ENCODE results near the gene TYW1. TPM values are rescaled to one million over a fixed set of nuclear protein-coding genes. Genes with fewer than 3 reads are reported as not detected.
"Not testable (repeated sequence)": the region's sequence is repeated elsewhere in the genome, so short reads cannot be mapped to it uniquely, and the experiment has no call there.

The TYW1 gene
- total RNA-seq, 1 donor from 2014 or later: 21.9 TPM

DNA sequence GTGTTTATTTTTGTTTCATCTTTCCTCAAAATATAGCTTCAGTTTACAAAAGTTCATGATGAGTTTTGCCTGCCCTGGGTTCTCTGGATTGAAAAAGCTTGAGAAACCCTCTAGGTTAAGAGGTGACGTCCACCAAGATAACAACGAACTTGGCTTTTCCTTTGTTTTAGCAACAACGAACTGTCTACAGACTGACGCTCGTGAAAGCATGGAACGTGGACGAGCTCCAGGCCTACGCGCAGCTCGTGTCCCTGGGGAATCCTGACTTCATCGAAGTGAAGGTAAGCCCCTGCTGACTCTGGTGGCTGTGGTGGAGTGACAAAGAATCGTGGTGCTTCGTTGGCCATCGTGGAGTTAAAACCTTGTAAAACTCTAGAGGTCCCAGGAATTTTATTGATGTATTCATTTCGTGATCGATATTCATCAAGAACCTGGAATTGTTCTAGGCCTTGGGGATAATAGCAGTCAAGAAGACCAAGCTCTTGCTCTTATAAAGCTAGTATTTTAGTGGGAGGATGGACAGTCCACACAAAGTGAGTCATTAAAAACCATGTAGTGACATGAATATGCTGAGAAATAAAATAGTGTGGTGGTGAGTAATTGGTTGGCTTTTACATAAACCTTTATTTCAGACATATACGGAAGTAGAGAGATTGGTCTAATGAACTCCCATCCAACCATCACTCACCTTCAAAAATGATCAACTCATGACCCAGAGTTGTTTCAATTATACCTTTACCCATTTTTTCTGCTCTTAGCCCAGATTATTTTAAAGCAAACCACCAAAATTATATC, 186.5 kb downstream of the TYW1 start:
- not testable (repeated sequence) for H3K36me3 ChIP-seq (ENCODE audit: control insufficient read depth in 3 of 3, insufficient read depth in 3 of 3, low read length in 3 of 3); H3K4me1 ChIP-seq (ENCODE audit: control insufficient read depth in 3 of 3, insufficient read depth in 3 of 3, low read length in 3 of 3); H3K27ac ChIP-seq (ENCODE audit: low read depth, low read length); H3K9me3 ChIP-seq (ENCODE audit: control insufficient read depth in 3 of 3, low read length in 3 of 3); H3K4me3 ChIP-seq (ENCODE audit: low read length in 3 of 3); H3K9ac ChIP-seq (ENCODE audit: low read depth in 1 of 3, low read length in 3 of 3); H3K27me3 ChIP-seq (ENCODE audit: control insufficient read depth in 3 of 3, insufficient read depth in 3 of 3, low read length in 3 of 3)

DNA sequence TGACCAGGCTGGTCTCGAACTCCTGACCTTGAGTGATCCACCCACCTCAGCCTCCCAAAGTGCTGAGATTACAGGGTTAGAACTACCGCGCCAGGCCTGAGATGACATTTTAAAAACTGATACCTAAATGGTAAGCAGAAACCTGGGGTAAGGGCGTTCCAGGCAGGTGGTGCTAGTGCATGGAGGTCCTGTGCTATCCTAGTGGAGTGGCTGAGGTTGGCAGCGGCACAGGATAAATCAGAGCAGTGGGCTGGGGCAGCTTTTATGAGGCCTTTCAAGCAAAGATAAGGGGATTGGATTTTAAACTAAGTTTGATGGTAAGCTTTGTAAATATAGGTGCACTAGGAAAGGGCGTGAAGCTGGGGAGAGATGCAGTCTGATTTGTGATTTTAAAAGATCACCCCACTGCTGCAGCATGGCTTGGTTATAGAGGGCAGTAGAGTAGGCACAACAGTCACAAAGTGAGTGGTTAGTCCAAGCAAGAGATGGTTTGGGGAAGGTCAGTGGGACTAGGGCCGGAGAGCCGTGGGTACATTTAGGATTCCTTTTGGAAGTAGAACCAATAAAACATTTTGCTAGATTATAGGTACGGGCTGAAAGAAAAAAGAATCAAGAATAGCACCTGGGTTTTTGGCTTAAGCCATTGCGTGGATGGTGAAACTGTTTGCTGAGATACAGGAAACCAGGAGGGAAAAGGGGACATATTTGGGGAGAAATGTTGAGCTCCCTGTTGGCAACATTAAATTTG, 188.5 kb downstream of the TYW1 start:
- not testable (repeated sequence) for H3K27me3 ChIP-seq (ENCODE audit: control insufficient read depth in 3 of 3, insufficient read depth in 3 of 3, low read length in 3 of 3); H3K27ac ChIP-seq (ENCODE audit: low read depth, low read length); H3K9ac ChIP-seq (ENCODE audit: low read depth in 1 of 3, low read length in 3 of 3); H3K4me3 ChIP-seq (ENCODE audit: low read length in 3 of 3); H3K9me3 ChIP-seq (ENCODE audit: control insufficient read depth in 3 of 3, low read length in 3 of 3); H3K36me3 ChIP-seq (ENCODE audit: control insufficient read depth in 3 of 3, insufficient read depth in 3 of 3, low read length in 3 of 3)
- H3K4me1 ChIP-seq (ENCODE audit: control insufficient read depth in 3 of 3, insufficient read depth in 3 of 3, low read length in 3 of 3): peaks cover 0 to 11% (median 4%) of the 10 kb centered on the region in 3 donors

DNA sequence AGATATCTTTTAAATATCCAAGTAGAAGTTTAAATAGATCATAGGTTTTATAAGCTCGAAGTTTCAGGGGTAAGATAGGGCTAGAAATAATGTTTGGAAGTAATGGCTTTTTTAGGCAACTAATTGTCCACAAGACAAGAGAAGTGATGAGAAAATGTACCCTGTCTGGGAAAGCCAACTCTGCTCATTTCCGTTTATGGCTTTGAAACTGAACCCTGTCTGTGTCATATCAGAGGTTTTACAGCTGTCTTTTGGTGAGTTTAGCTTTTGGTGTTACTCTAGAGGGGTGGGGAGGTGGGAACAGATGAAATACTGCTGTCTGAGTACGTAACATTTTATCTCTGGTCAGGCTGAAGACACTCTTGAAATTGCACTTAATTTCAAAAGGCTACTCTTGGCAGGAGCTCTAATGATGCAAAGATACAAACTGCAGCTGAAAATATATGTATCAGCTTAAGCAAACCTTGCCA, 189.1 kb downstream of the TYW1 start:
- H3K4me1 ChIP-seq (ENCODE audit: control insufficient read depth in 3 of 3, insufficient read depth in 3 of 3, low read length in 3 of 3): peaks cover 1 to 15% (median 5%) of the 10 kb centered on the region in 3 donors
- not testable (repeated sequence) for H3K36me3 ChIP-seq (ENCODE audit: control insufficient read depth in 3 of 3, insufficient read depth in 3 of 3, low read length in 3 of 3); H3K4me3 ChIP-seq (ENCODE audit: low read length in 3 of 3); H3K9ac ChIP-seq (ENCODE audit: low read depth in 1 of 3, low read length in 3 of 3); H3K27ac ChIP-seq (ENCODE audit: low read depth, low read length); H3K9me3 ChIP-seq (ENCODE audit: control insufficient read depth in 3 of 3, low read length in 3 of 3); H3K27me3 ChIP-seq (ENCODE audit: control insufficient read depth in 3 of 3, insufficient read depth in 3 of 3, low read length in 3 of 3)

DNA sequence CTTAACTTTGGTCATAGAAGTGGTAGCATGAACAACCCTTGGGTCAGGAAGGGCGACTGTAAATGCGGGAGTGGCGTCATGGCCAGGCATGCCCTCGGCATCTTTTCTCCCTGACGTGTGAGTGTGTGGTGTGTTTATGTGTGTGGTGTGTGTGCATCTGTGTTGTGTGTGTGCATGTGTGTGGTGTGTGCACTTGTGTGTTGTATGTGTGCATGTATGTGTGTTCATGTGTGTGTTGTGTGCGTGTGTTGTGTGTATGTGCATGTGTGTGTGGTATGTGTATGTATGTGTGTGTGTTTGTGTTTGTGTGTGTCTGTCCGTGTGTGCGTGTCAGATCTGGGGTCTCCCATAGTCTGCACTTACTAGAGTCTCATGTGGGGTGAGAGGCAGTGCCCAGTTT, 192.5 kb downstream of the TYW1 start:
- H3K27ac ChIP-seq (ENCODE audit: low read depth, low read length); H3K36me3 ChIP-seq (ENCODE audit: control insufficient read depth in 3 of 3, insufficient read depth in 3 of 3, low read length in 3 of 3); H3K9ac ChIP-seq (ENCODE audit: low read depth in 1 of 3, low read length in 3 of 3); H3K4me3 ChIP-seq (ENCODE audit: low read length in 3 of 3); H3K9me3 ChIP-seq (ENCODE audit: control insufficient read depth in 3 of 3, low read length in 3 of 3); H3K27me3 ChIP-seq (ENCODE audit: control insufficient read depth in 3 of 3, insufficient read depth in 3 of 3, low read length in 3 of 3): not testable (repeated sequence)
- peaks cover 8 to 19% (median 10%) of the 10 kb centered on the region in 3 donors for H3K4me1 ChIP-seq (ENCODE audit: control insufficient read depth in 3 of 3, insufficient read depth in 3 of 3, low read length in 3 of 3)

DNA sequence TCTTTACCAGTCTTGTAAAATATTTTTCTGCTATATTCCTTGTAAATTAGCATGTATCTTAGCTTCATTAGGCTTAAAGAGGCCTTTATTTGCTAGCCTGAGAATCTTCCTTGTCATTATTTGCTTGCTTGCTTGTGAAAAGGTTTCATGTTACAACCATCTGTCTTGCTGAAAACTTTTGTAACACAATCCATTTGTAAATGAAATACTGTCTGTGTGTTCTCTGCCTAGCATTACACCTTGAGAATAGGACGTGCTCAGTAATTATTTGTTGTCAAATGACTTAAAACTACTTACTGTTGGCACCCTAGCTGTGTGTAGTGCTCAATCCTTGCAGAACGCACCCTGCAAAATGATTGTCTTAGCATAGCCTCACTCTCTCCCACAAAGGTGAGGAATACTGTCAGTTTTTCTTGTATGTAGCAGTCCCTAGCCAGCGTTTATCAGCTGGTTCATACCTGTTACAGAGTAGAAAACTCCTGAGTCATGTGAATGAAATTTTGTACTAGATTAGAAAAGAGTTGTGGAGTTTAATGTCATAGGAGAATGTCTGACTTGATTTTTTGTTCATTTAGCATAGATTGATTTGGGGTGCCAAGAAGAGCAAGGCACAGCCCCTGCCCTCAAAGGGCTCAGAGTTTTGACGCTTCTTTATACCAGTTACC, 193.3 kb downstream of the TYW1 start:
- H3K4me3 ChIP-seq (ENCODE audit: low read length in 3 of 3); H3K9ac ChIP-seq (ENCODE audit: low read depth in 1 of 3, low read length in 3 of 3); H3K9me3 ChIP-seq (ENCODE audit: control insufficient read depth in 3 of 3, low read length in 3 of 3); H3K27me3 ChIP-seq (ENCODE audit: control insufficient read depth in 3 of 3, insufficient read depth in 3 of 3, low read length in 3 of 3); H3K36me3 ChIP-seq (ENCODE audit: control insufficient read depth in 3 of 3, insufficient read depth in 3 of 3, low read length in 3 of 3); H3K27ac ChIP-seq (ENCODE audit: low read depth, low read length): not testable (repeated sequence)
- peaks cover 8 to 19% (median 10%) of the 10 kb centered on the region in 3 donors for H3K4me1 ChIP-seq (ENCODE audit: control insufficient read depth in 3 of 3, insufficient read depth in 3 of 3, low read length in 3 of 3)

DNA sequence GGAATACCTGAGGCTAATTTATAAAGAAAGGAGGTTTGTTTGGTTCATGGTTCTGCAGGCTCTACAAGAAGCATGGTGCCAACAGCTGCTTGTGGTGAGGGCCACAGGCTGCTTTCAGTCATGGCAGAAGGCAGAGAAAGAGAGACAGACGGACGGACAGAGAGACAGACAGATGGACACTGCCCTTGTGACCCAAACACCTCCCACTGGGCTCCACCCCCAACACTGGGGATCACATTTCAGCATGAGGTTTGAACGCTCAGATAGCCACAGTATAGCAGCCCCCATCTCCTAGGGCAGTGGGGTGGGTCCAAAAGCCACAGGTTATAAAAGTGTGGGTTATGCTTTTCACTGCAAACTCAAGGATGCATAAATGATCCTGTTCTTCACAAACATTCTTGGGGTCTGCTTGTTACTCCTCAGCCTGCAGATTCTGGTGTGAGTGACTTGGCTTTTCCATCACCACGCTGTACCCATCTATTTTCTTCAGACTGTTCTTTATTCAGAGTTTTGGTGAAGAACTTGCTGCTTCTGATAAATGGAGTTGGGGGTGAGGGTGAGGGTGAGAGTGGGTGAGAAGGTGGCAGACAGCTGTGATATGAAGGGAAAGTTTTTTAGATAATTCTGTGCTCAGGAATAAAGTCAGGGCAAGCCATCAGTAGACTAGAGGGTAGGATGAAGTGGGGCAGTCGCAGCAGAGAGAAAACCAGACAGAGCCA, 194.5 kb downstream of the TYW1 start:
- H3K4me3 ChIP-seq (ENCODE audit: low read length in 3 of 3); H3K27ac ChIP-seq (ENCODE audit: low read depth, low read length); H3K9ac ChIP-seq (ENCODE audit: low read depth in 1 of 3, low read length in 3 of 3); H3K9me3 ChIP-seq (ENCODE audit: control insufficient read depth in 3 of 3, low read length in 3 of 3); H3K36me3 ChIP-seq (ENCODE audit: control insufficient read depth in 3 of 3, insufficient read depth in 3 of 3, low read length in 3 of 3); H3K27me3 ChIP-seq (ENCODE audit: control insufficient read depth in 3 of 3, insufficient read depth in 3 of 3, low read length in 3 of 3): not testable (repeated sequence)
- H3K4me1 ChIP-seq (ENCODE audit: control insufficient read depth in 3 of 3, insufficient read depth in 3 of 3, low read length in 3 of 3): peaks cover 8 to 19% (median 10%) of the 10 kb centered on the region in 3 donors

DNA sequence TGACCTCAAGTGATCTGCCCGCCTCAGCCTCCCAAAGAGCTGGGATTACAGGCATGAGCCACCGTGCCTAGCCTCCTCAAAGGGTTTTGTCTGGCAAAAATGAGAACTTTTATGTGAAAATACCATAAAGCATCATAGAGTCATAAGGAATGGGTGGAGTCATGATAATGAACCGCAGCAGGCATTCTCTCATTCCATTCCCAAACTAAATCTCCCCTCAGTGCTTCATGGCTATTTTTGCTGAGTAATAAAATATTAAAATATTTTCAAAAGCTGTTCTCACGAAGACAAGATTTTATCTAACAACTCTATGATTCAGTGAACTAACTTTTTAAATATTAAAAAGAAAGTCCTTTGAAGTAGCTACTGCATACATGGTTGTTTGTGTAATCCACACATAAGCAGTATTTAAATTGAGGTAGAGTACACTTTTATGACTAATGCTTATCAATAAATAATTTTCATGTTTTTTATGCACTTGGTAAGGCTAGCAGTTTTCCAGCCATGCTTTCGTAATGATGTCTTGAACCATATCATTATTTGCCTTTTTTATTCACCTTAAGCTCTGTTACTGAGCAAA, 195.6 kb downstream of the TYW1 start:
- not testable (repeated sequence) for H3K36me3 ChIP-seq (ENCODE audit: control insufficient read depth in 3 of 3, insufficient read depth in 3 of 3, low read length in 3 of 3); H3K4me3 ChIP-seq (ENCODE audit: low read length in 3 of 3); H3K9ac ChIP-seq (ENCODE audit: low read depth in 1 of 3, low read length in 3 of 3); H3K27me3 ChIP-seq (ENCODE audit: control insufficient read depth in 3 of 3, insufficient read depth in 3 of 3, low read length in 3 of 3); H3K9me3 ChIP-seq (ENCODE audit: control insufficient read depth in 3 of 3, low read length in 3 of 3); H3K27ac ChIP-seq (ENCODE audit: low read depth, low read length)
- H3K4me1 ChIP-seq (ENCODE audit: control insufficient read depth in 3 of 3, insufficient read depth in 3 of 3, low read length in 3 of 3): peaks cover 8 to 19% (median 10%) of the 10 kb centered on the region in 3 donors

DNA sequence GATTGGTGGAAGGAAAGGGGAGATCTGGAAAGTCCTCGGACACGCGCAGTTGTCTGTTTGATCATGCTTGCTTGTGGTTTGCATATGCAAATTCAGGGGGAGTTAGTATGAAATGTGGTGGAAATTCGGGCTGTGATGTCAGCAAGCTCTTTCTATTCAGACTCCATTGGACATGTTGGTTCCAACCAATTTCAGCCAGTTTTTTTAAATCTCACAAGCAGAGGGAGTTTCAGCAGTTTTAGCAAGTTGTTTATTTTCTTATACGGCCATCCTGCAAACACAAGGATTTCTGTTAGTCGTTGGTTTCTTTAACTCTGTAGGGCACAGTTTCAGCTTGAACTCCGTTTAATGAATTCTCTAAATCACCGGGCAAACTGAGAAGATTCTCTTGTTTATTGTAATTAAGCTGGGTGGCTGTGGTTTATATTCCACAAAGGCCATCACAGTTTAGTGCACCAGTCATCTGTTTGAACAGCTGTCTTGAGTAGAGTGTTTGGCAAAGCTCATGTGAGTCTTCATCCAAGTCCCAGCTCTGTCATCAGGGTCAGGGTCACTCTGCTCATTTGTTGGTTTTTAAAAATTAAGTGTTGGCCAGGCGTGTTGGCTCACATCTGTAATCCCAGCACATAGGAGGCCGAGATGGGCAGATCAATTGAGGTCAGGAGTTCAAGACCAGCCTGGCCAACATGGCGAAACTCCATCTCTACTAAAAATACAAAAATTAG, 196.4 kb downstream of the TYW1 start:
- not testable (repeated sequence) for H3K36me3 ChIP-seq (ENCODE audit: control insufficient read depth in 3 of 3, insufficient read depth in 3 of 3, low read length in 3 of 3); H3K27me3 ChIP-seq (ENCODE audit: control insufficient read depth in 3 of 3, insufficient read depth in 3 of 3, low read length in 3 of 3); H3K4me3 ChIP-seq (ENCODE audit: low read length in 3 of 3); H3K9ac ChIP-seq (ENCODE audit: low read depth in 1 of 3, low read length in 3 of 3); H3K9me3 ChIP-seq (ENCODE audit: control insufficient read depth in 3 of 3, low read length in 3 of 3); H3K27ac ChIP-seq (ENCODE audit: low read depth, low read length)
- peaks cover 8 to 19% (median 10%) of the 10 kb centered on the region in 3 donors for H3K4me1 ChIP-seq (ENCODE audit: control insufficient read depth in 3 of 3, insufficient read depth in 3 of 3, low read length in 3 of 3)

DNA sequence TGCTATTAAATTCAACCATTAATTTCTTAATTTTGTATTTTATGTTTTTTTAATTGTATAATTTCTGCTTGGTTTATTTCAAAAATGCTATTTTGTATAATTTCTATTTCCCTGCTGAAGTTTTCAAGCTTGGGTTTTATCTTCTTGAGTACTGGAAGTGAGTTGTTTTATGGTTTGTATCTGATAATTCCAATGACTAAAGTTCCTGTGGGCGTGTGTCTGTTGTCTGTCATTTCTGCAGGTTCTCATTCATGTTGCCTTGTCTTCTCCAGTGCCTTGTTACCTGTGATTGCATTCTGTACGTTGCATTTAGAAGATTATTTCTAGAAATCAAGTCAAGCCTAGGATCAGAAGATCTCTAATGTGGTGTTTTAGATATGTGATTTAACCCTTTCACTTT, 199.5 kb downstream of the TYW1 start:
- H3K9ac ChIP-seq (ENCODE audit: low read depth in 1 of 3, low read length in 3 of 3); H3K27me3 ChIP-seq (ENCODE audit: control insufficient read depth in 3 of 3, insufficient read depth in 3 of 3, low read length in 3 of 3); H3K27ac ChIP-seq (ENCODE audit: low read depth, low read length); H3K4me1 ChIP-seq (ENCODE audit: control insufficient read depth in 3 of 3, insufficient read depth in 3 of 3, low read length in 3 of 3); H3K9me3 ChIP-seq (ENCODE audit: control insufficient read depth in 3 of 3, low read length in 3 of 3); H3K4me3 ChIP-seq (ENCODE audit: low read length in 3 of 3); H3K36me3 ChIP-seq (ENCODE audit: control insufficient read depth in 3 of 3, insufficient read depth in 3 of 3, low read length in 3 of 3): not testable (repeated sequence)
